OCI-M1 (cell line): ENCODE results near the gene OVAAL.

Source experiments
- DNase-seq: peaks from one replicate; lab custom pipeline; 2025; lab: John Stamatoyannopoulos, UW

OVAAL gene

DNA sequence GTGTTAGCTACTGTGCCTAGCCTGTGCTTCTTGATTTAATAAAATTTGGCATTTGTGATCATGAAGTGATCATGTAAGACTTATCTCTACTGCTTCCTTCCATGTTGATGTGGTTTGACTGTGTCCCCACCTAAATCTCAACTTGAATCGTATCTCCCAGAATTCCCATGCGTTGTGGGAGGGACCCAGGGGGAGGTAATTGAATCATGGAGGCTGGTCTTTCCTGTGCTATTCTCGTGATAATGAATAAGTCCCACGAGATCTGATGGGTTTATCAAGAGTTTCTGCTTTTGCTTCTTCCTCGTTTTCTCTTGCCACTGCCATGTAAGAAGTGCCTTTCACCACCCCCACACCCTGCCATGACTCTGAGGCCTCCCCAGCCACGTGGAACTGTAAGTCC is at the start of gene OVAAL:
Gene OVAAL, plus strand, starts transcription at position 301 of the 400 bp plus-strand sequence.
- DNase-seq = no peak

DNA sequence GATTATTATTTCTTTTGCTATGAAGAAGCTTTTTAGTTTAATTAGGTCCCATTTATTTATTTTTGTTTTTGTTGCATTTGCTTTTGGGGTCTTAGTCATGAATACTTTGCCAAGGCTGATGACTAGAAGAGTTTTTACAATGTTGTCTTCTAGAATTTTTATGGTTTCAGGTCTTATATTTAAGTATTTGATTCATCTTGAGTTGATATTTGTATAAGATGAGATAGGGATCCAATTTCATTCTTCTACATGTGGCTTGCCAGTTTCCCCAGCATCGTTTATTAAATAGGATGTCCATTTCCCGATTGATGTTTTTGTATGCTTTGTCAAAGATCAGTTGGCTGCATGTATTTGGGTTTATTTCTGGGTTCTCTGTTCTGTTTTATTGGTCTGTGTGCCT is 47.9 kb upstream of the OVAAL start:
- DNase-seq = no peak

DNA sequence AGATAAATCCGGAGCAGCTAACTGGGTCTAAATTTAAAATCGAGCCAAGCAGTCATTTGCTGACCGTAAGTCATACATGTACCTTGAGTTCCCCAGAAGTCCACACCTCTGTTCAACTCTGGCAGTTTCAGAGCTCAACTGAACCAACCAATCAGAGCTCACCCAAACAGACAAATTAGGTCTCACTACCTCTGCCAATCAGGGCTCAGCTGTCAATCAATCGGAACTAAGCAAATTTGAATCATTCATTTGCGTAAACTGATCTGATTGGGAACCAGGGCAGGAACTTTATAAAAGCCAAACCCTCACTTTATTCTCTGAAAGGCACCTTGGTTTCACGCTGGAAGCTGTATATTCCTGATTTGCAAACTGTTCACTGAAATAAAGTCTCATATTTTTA is 45.2 kb upstream of the OVAAL start:
- DNase-seq = no peak

DNA sequence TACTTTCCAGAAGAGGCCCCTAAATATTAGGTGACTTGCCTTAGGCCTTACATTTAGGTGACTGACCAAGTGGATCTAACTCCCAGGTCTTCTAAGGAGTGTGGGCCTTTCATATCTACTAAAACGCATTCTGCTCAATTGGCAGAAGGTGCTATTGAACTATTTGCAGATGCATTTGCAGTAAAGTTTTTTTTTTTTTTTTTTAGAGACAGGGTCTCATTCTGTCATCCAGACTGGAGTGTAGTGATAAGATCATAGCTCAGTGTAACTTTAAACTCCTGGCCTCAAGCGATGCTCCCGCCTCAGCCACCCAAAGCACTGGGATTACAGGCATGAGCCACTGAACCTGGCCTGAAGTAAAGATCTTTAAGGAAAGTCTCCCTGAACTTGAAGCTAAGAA is 43.4 kb upstream of the OVAAL start:
- peak; percentile 66 for DNase-seq

DNA sequence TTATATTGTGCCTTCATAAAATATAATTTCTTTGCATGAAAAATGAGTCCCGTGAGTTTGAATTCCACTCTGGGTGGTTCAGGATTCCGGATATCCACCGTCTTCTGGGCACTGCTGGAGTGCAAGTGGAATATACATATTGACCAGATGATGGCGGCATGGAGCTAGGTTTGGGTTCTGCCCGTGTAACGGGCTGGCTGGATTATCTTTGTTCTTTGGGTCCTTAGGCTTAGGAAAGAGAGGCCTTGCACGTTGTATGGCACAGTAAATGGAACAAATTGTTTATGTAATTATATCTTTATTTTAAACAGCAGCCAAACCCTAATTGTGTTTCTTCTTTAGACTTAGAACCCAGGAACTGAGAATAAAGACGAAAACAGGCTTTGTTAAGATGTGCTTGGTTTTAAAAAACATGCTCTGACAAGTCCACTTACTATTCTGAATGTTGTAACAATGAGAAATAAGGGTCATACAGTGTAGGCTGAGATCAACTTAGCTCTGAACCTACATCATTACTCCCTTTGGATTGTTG is 42.8 kb upstream of the OVAAL start:
- DNase-seq = peak; percentile 93

DNA sequence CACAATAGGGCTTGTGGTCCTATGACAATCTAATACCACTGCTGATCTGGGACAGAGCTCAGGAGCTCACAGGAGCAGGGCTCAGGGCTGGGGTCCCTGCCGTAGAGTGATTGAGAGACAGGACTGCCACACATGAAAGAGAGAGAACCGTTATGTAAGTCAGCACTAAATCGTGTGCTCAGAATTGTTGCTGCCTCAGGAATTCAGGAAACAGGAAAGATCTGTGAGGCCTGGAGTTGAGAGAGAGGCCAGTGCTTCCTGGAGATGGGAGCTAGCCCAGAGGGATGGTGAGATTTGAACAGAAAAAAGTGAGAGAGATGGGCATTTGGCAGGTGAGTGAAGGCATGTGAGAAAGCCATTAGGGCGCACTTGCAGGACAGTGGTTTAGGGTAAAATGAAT is 38.9 kb upstream of the OVAAL start:
- DNase-seq = no peak

DNA sequence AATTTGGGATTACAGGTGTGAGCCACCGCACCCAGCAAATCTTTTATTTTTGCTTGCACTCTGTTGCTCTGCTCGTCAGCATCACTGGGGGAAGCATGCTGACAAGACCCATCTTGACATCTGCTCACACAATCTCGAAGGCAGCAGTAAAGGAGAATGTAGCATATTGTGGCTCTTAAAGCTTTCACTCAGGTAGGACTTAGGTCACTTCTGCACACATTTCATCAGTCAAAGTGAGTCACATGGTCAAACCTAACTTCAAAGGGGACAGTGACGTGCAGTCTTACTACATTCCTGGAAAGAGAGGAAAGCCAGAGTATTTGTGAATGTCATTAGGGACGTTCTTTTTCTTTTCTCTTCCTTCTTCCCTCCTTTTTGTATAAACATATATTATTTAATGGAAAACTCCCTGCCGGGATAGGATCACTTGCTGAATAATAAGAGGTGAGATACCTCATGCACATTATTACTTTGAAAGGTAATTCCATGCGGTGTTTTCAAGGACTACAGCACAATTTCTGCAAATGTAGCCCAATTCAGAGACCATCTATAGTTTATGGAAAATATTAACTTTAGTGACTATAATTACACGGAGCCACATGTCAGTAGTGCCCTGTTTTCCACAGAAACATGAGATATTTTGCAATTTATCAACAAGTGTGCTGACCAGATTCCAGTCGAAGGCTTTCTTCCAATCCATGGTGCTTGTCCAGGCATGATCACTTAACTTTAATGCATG is 37.1 kb upstream of the OVAAL start:
- peak; percentile 22 for DNase-seq

DNA sequence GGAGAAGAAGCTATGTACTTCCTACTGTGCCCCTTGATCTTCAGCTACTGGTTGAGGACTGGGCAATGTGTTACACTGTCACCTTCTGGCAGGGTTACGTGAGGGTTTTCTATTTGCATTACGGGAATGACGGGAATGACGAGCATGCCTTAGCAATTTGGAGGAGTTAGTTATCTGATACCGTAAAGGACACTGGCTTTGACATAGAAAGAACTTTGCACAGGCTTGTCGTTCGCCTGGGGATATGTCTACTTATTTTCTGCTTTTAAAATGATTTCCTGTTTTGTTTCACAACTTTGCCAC is 36.6 kb upstream of the OVAAL start:
- DNase-seq = no peak

DNA sequence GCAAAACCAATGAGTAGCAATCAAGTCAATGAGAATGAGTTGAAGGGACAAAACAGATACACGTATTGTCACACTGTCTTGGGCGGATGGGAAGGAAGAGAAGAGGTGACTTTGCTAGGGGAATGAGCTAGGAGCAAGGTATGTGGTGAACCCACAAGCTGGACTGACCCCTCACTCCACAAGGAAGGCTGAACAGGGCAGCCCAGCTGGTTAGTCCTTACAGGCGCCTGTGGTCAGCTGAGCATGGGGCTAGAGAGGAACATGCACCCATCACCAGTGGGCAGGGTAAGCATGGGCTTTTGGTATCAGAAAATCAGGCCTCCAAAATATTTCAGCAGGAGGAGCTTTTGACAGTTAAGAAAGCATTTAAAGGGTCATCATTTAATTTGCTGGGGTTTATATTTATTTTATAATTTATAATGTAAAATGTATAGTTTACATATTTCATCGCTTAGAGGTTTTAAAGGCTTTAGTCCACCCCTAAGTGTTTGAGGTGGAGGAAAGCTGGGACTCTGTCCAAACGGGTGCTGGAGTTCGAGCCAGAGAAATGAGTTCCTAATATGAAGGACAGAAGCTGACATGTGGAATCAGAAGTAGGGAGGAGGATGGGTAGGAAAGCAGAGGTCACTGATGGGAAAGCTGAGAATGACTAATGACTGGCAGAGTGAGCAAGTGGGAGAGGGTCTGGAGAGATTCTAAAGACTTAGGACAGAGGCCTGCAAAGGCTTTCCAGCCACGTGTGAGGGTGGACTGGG is 34.4 kb upstream of the OVAAL start:
- DNase-seq = no peak

DNA sequence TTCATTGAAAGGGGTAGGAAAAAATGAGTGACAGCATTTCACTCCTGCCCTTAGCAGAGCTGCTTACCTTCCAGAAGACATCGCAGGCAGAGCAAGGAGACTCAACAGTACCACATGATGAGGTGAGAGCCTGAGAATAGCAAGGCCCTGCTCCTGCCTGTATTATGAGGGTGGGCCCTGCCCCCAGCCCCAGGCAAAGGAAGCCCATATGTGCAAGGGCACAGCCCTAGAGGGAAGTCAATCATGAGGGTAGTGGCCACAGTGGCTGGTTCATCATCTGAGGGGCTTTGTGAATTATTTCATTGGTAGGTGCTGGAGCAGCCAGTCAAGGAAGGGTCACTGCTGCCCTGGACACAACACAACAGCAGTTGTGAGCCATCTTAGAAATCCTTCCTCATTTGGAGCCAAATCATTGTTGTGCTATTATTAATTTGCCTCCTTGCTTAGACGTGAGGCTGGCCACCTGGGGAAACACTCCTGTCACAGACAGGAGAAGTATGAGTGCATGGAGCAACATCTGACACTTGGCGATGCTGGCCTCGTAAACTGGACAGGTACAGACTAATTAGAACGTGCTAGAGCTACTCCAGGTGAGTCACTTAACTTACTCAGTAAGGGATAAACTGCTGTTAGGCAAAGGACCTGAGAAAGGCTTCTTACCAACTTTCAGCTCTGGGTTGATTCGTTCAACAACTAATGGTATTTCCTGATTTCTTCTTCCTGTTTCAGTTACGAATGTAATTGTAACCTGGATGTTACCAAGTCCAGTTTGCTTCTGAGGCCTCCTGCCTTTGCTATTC is 33.6 kb upstream of the OVAAL start:
- no peak for DNase-seq

DNA sequence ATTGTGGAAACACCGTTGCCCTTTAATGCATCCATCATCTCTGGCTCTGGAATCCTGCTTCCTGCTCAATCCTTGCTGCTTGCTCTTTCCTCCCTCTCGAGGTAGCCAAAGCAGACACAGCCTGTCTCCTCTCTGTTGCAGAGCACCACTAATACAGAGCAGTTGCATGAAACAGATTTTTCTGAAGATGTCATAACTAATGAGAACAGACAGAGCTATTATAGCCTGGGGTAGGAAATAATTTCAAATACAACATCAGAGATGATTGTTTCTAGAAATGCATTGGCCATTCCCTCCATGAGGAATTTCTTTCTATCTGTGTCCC is 33.1 kb upstream of the OVAAL start:
- DNase-seq = no peak

DNA sequence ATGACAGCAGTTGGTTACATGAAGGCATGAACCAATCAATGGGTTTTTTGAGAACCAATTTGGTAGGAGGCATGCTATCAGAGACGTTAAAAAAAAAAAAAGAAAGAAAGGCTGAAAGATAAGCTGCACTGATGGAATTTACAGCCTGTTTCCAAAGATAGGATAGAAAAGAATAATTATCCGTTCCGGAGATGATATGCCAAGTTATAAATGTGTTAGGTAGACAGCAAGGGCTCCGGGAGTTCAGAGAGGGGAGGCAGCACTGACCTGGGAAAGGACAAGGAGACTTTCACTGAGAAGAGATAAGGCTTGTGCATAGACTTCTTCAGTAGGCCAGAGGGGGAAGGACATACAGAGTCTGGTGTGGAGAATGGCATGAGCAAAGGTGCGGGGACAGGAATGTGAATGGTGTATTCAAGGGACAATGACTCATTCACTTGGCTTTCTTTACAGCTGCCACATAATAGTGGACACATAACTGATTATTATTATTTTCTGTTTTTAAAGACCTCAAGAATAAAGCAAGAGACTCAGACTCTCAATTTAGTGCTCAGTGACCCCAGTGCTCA is 31.6 kb upstream of the OVAAL start:
- DNase-seq = peak; percentile 50

DNA sequence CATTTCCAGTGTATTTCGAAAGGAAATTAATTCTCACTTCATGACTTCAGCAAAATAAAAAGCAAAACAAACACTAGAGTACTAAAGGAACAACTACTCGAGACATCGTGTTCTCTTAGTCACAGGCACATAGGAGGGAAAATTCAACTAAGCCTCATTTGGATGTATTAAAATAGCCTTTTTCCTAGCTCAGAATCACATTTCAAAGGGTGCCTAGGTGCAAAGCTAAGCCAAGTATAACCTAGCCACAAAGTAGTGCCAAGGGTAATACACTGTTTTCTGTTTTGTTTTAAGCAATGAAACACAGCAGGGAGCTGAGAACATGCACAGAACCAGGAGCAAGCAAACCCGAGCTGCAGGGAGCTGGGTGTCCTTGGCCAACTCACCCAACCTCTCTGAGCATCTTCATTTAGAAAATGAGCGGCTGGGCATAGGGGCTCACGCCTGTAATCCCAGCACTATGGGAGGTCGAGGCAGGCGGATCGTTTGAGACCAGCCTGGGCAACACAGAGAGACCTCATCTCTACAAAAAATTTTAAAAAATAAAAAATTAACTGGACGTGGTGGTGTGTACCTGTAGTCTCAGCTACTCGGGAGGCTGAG is 29.8 kb upstream of the OVAAL start:
- no peak for DNase-seq

DNA sequence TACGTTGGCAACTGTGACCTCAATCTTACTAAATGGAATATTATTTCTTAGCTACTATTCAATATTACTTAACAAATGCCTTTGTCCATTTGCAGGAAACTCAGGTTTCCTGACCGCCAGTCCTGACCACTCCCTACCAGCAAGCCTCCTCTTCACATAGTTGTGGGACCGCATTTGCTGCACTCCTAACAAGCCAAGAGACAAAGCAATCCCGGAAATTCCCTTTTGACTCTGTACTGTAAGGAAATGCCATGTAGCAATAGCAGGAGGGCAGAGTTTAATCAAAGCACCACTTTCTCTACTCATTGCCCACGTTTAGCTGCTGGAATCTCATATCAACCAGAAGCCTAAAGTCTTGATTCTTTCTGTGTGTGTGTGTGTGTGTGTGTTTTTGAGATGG is 28.3 kb upstream of the OVAAL start:
- no peak for DNase-seq

DNA sequence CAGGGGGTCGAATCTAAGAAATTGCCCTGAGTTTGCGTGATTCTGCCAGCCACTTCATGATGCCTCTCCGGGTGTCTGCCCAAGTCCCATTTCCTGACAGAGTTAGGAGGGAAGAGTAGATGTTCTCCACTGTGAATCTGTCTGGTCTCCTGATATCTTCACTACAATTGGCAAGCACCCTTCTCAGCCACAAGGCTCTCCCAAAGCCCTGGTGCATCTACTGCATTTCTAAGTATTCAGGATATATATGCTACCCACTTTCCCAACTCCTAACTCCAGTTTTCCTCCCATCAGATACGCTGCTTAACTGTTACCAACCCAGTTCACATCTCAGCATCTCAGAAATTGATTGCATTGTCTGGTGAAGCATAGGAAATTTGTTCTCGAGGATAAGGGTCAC is 25.9 kb upstream of the OVAAL start:
- no peak for DNase-seq

DNA sequence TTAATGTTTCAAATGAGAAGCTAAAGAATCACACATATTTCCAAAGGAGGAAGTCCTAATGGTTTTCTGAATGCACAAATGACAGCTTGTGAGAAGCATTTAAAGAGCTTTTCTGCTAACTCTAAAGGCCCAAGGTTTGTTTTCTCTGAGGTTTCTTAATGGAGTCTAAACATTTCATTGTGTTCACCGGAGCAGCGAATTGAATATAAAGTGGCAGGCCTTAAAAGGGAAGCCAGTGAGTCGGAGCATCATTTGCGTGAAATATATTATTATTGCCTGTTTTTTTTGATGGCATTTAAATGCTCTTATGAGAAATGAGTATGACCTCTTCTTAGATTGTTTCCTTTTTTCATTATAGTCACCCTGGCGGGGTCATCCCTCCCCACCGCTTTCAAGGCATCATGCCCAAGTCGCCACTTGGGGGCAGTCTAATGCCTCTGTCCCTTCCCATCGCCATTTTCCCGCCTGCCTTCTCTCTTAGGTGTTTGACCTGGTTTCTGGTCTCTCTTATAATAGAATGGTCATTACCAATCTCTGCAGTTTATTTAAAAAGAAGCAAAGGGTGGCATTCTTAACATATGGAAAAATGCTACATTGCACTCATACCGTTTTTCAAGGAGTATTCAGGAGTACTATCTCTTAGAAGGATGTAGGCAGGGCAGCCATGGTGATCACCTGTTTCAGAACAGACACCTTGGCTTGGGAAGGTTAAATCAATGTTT is 25.3 kb upstream of the OVAAL start:
- peak; percentile 89 for DNase-seq

DNA sequence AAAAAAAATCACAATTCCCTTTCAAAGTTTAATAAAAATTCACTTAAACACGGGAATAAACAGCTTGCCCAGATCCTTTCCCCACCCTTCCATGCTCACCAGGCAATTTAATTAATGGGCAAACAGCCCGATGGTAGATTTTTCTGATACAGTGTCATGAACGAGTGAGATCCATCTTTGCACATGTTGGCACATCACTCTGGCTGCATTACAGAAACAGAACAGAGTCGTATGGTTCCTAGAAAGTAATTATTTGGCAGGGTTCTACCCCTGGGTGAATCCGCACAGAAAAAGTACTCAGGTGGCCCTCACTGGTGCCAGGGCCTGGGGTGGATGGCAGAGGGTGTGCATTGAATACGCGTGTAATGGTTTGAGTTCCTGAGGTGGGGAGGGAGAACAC is 24.6 kb upstream of the OVAAL start:
- DNase-seq = no peak

DNA sequence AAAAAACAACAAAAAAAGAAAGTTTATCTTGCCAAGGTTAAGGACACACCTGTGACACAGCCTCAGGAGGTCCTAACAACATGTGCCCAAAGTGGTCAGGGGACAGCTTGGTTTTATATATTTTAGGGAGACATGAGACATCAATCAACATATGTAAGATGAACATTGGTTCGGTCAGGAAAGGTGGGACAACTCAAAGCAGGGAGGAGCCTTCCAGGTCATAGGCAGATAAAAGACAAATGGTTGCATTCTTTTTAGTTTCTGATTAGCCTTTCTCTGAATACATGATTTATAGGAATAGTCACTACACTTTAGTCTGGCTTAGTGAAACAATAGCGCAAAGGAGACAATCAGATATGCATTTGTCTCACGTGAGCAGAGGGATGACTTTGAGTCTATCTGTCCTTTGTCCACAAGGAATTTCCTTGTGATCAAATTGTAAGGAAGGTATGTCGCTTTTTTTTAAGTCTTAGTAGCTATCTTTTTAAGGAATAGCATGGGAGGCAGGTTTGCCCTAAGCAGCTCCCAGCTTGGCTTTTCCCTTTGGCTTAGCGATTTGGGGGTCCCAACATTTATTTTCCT is 23.3 kb upstream of the OVAAL start:
- DNase-seq = no peak

DNA sequence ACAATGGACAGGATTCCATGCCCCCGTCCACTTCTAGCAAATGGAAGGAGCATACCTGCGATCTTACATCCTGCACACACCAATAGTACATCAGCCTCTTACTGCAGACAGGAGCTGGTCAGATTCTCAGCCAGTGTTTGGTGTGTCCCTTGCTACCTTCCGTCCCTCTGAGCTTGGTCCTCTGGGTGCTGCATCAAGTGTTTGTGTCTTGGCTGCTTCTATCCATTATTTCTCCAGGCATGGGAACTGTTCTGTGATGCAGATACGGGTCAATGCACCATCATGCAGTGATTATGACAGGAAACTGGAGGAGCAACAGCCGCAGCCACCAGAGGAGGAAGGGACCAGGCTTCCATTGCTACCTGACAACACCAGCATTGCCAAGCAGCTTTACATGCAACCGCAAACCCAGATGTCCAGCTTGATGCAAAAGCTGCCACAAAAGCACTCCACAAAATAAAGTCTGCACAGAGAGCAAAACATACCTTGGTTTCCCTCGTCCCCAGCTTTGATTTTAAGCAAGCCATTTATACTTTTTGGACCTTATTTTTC is 21.9 kb upstream of the OVAAL start:
- no peak for DNase-seq

DNA sequence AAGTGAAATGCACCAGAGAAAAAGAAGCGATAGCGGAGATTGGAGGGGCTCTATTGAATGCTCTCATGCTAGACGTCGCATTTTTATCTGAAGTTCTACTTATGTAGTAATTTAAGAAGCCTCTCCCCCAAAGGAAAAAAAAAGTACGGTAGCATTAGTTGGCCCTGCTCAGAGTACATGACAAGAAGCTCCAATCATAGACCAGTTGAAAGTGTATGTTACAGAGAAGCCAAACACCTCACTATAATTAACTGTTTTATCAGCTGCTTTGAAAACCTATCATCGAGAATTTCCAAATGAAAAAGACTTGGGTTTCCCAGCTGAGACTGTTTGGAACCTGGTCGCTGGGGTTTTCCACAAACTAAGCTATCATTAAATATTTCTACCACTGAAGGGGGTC is 19.6 kb upstream of the OVAAL start:
- DNase-seq = no peak
